Gastroesophageal sphincter (tissue), 4 donors: ENCODE data around the gene LRRC49. TPM values are rescaled to one million over a fixed set of nuclear protein-coding genes. Genes with fewer than 3 reads are reported as not detected.
A peak's percentile ranks its signal among the peaks of the same experiment; 100 is the strongest.
"Not testable (repeated sequence)": the region's sequence is repeated elsewhere in the genome, so short reads cannot be mapped to it uniquely, and the experiment has no call there.

Experiments
- ATAC-seq: fragments of 150-250 bp; one replicate; pipeline ENCODE4 v1.9.1; 2016; ENCODE audit warnings: mild to moderate bottlenecking, moderate library complexity
- H3K27ac ChIP-seq, 4 donors: fragments of 200-600 bp; sonication (generic) in 3 of 4; 1 replicate in 3 of 4; 2 replicates in 1 of 4; pipeline ENCODE4 v1.5.1; 2016 to 2019
- H3K27me3 ChIP-seq: fragments of 200-600 bp; sonication (generic); one replicate; pipeline ENCODE4 v1.5.1; 2019
- H3K36me3 ChIP-seq, 2 donors: fragments of 200-600 bp; sonication (generic); one replicate each; pipeline ENCODE4 v1.5.1; 2019; ENCODE audit warnings: control low read depth in 1 of 2
- H3K4me1 ChIP-seq, 3 donors: fragments of 200-600 bp; sonication (generic); 1 replicate in 2 of 3; 2 replicates in 1 of 3; pipeline ENCODE4 v1.5.1; 2016 to 2019; ENCODE audit warnings: control low read depth in 2 of 3
- H3K4me3 ChIP-seq, 2 donors: fragments of 200-600 bp; sonication (generic); one replicate each; pipeline ENCODE4 v1.5.1; 2019; ENCODE audit warnings: mild to moderate bottlenecking in 1 of 2, moderate library complexity in 1 of 2
- H3K9me3 ChIP-seq, 3 donors: fragments of 200-600 bp; sonication (generic); one replicate each; pipeline ENCODE4 v1.5.1; 2017 to 2019; ENCODE audit warnings: control low read depth in 2 of 3
- EP300 ChIP-seq: sonication (generic); formaldehyde crosslinking; IDR thresholded peaks from one replicate; pipeline ENCODE4 v1.6.1; 2017; ENCODE audit warnings: antibody characterized with exemption, mild to moderate bottlenecking
- POLR2A ChIP-seq, 2 donors: fragments of 450-650 bp; IDR thresholded peaks; one replicate each; pipeline ENCODE4 v1.6.1; 2017; ENCODE audit warnings: antibody characterized with exemption in 2 of 2, mild to moderate bottlenecking in 2 of 2, moderate library complexity in 1 of 2
- POLR2AphosphoS5 ChIP-seq: sonication (generic); formaldehyde crosslinking; IDR thresholded peaks from one replicate; pipeline ENCODE4 v1.6.1; 2017; ENCODE audit warnings: antibody characterized with exemption
- WGBS, 2 donors: methylation state at CpG; one replicate each; pipeline ENCODE4 v1.1.5; 2018; ENCODE audit warnings: low coverage in 1 of 2; 5-methylcytosine and 5-hydroxymethylcytosine counted together
- total RNA-seq, 4 donors: library from RNA; depleted of rRNA; stranded (reverse); fragments of >200 nt; gene quantifications; one replicate each; pipeline ENCODE4 v1.1.0, GENCODE V29; 2016
- TF ChIP-seq, protein P1 (sequence below), 4 experiments: fragments of 200-600 bp in 2 of 4; fragments of 450-650 bp in 2 of 4; sonication (generic) in 1 of 4; IDR thresholded peaks; one replicate each; pipeline ENCODE4 v1.5.1; 2017 to 2019; ENCODE audit warnings: antibody characterized with exemption in 4 of 4, mild to moderate bottlenecking in 2 of 4, moderate library complexity in 2 of 4

The LRRC49 gene
- total RNA-seq, 4 donors from 2014 or later: 5.8 to 14.5 (median 9.2) TPM

DNA sequence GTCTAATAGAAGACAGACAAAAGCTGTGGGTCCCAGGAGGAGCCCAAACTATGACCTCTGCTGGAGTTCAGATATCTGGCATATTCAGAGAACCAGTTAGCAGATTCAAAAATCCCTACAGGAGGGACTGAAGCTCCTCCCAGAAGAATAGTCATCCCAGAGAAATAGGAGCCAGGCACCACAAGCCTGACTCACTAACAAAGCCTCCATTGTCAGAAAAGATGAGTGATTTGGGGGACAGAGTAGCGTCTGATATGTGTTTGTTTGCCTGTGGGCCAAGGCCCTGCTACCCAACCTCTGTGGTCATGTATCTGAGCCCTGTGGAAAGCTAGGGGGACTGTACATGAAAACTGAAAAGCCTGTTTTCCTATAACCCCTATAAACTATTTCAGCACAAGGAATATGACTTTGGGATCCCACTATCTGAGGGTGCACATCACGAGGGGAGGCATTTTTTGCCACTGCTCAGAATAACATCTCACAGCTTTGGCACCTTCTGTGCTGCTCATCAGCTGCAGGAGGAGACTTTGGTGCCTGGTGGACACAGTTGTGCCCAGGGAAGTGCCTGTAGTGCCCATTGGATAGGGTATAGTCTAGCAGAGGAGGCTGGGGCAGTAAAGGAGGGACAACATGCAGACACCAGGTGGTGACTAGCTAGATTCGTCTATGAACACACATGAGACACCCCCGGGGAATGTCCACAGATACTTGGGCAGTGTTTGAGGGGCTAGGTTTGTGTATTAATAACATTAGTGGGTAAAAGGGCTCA is 29.0 kb upstream of the LRRC49 start:
- 20% methylated on average over 1 to 3 of the region's 4 CpGs for WGBS, 2 donors
- peak; percentile 29 for ATAC-seq

DNA sequence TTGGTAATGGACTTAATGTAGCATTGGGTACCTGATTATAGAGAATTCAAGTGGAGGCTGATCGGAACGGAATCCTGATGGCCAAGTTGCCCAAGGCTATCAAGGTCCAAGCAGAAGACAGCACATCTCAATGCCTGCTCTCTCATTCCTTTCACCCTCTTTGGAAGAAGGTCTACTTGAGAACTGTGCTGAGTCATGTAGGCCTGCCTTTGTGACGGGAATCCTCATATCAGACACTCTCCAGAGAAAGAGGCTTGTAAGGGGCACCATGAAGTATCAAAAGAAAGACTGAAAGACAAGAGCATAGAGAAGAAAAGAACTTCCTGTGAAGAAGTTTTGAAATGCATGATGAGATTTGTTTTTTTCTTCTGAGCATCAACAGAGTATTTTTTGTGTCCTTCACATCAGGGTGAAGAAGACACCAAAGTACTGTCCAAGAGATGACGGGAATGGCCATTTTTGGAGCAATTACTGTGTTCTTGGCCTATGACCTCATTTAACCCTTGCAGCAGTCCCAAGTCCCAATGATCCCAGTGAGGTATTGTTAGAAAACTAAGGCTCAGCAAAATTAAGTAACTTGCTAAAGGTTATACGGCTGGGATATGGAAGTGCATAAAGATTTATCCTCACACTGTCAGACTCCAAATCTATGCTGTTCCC is 25.5 kb upstream of the LRRC49 start:
- peaks cover 0 to 36% (median 18%) of the 10 kb centered on the region in 3 donors for H3K4me1 ChIP-seq
- WGBS, 2 donors: 82 to 83% methylated on average over 2 to 5 of the region's 5 CpGs
- H3K27me3 ChIP-seq: no peaks in the 10 kb centered on the region
- peak overlapping the region in 3 of 4 donors; percentile 54 to 66 (median 55) for H3K27ac ChIP-seq
- H3K9me3 ChIP-seq: no peaks in the 10 kb centered on the region
- no peak for TF ChIP-seq POLR2AphosphoS5
- no peak for TF ChIP-seq POLR2A (IDR thresholded peaks at IDR 0.05)
- no peak for TF ChIP-seq EP300
- TF ChIP-seq, protein P1, sequence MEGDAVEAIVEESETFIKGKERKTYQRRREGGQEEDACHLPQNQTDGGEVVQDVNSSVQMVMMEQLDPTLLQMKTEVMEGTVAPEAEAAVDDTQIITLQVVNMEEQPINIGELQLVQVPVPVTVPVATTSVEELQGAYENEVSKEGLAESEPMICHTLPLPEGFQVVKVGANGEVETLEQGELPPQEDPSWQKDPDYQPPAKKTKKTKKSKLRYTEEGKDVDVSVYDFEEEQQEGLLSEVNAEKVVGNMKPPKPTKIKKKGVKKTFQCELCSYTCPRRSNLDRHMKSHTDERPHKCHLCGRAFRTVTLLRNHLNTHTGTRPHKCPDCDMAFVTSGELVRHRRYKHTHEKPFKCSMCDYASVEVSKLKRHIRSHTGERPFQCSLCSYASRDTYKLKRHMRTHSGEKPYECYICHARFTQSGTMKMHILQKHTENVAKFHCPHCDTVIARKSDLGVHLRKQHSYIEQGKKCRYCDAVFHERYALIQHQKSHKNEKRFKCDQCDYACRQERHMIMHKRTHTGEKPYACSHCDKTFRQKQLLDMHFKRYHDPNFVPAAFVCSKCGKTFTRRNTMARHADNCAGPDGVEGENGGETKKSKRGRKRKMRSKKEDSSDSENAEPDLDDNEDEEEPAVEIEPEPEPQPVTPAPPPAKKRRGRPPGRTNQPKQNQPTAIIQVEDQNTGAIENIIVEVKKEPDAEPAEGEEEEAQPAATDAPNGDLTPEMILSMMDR (IDR thresholded peaks at IDR 0.05): no peak
- H3K4me3 ChIP-seq: no peak overlapping the region
- H3K36me3 ChIP-seq: no peaks in the 10 kb centered on the region
- peak; percentile 26 for ATAC-seq

More for the DNA sequence above, 29.0 kb upstream of the LRRC49 start:
- Histone ChIP-seq H3K4me1 (peaks cover 0 to 20% (median 11%) of the 10 kb centered on the region in 3 donors), H3K36me3 (no peaks in the 10 kb centered on the region), H3K27ac (peak overlapping the region in 3 of 4 donors; percentile 4 to 46 (median 9)), H3K9me3 (no peaks in the 10 kb centered on the region), H3K4me3 (no peak overlapping the region), H3K27me3 (no peaks in the 10 kb centered on the region)
- TF ChIP-seq POLR2A (IDR thresholded peaks at IDR 0.05): no peak
- TF ChIP-seq POLR2AphosphoS5: no peak
- no peak for TF ChIP-seq EP300
- TF ChIP-seq, protein P1 (IDR thresholded peaks at IDR 0.05): no peak

DNA sequence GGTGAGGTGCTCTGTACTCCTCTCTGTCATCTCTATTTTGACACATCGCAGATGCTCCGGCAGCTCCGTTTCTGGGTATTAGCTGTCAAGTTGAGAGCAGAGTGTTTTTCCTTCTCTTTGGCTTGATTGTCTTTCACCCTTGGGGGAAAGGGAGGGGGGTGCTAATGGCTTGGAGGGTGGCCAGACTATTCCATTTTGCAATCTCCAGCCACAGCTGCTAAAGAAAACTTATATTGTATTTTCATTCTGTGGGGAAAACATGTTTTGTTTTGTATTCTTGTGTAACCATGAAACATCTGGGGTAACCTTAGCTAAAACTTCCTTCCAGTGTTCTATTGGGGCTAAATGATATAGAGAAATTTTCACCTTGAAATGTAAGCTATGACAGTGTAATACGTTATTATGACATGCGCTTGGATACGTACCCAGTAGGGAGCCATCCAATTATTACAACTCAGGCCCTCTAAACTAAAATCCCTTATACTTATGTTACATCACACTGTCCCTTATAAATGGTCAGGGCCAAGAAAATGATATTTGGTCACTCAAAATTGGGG is 24.6 kb upstream of the LRRC49 start:
- Histone ChIP-seq H3K36me3 (no peaks in the 10 kb centered on the region), H3K27me3 (no peaks in the 10 kb centered on the region), H3K4me3 (no peak overlapping the region), H3K9me3 (no peaks in the 10 kb centered on the region), H3K4me1 (peaks cover 0 to 36% (median 18%) of the 10 kb centered on the region in 3 donors), H3K27ac (peak overlapping the region; percentile 6 to 66 (median 54))
- 15 to 18% methylated on average over 4 to 6 of the region's 6 CpGs for WGBS, 2 donors
- no peak for TF ChIP-seq EP300
- TF ChIP-seq POLR2AphosphoS5: peak; percentile 71
- ATAC-seq: peak; percentile 77

DNA sequence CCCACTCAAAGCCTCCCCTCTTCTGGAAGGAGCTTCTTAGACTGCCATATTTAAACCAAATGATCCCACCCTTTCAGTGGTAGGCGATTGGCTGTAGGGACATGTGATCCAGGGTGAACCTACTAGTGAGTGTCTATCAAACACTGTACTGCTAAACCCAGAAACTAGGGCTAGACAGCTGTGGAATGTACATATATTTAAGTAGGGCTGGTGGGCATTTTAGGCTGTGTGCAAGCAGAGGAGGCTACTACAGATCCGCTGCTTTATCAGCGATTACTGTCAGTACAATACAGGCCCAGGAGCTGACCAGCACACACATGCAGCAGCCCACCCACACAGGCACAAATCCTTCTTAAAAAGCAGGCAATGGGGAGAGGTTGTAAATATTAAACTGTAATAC is 23.3 kb upstream of the LRRC49 start:
- TF ChIP-seq EP300: no peak
- TF ChIP-seq POLR2AphosphoS5: no peak
- TF ChIP-seq, protein P1 (IDR thresholded peaks at IDR 0.05): no peak
- TF ChIP-seq POLR2A (IDR thresholded peaks at IDR 0.05): no peak
- ATAC-seq: no peak
- peak overlapping the region in 2 of 4 donors; percentile 54 to 66 for H3K27ac ChIP-seq
- H3K9me3 ChIP-seq: no peaks in the 10 kb centered on the region
- H3K36me3 ChIP-seq: no peaks in the 10 kb centered on the region
- peaks cover 0 to 36% (median 18%) of the 10 kb centered on the region in 3 donors for H3K4me1 ChIP-seq
- no peak overlapping the region for H3K4me3 ChIP-seq
- H3K27me3 ChIP-seq: no peaks in the 10 kb centered on the region
- WGBS, 2 donors: 40 to 62% methylated on average over 3 of the region's 3 CpGs

DNA sequence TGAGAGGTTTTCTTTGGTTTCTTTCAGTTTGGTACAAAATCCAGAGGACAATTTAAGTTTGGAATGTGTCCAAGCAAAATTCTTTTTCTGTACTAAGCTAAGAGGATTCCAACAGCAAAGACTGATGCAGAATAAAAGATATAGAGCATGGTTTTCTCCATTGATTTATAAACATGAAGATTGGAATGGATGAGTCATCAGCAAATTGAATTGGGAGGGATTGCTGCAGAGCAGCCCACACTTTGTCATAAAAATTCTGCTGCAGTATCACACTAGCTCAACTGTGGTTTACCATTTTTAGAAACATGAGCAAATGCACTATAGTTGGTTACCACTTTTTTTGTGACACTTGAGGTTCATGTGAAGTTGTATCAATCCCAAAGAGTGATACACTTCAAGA is 22.6 kb upstream of the LRRC49 start:
- ATAC-seq: no peak

DNA sequence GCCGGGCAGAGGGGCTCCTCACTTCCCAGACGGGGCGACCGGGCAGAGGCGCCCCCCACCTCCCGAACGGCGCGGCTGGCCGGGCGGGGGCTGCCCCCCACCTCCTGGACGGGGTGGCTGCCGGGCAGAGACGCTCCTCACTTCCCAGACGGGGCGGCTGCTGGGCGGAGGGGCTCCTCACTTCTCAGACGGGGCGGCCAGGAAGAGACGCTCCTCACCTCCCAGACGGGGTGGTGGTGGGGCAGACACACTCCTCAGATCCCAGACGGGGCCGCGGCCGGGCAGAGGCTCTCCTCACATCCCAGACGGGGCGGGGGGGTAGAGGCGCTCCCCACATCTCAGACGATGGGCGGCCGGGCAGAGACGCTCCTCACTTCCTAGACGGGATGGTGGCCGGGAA is 21.1 kb upstream of the LRRC49 start:
- not testable (repeated sequence) for H3K27me3 ChIP-seq, H3K27ac ChIP-seq, ATAC-seq, H3K9me3 ChIP-seq, H3K36me3 ChIP-seq, H3K4me3 ChIP-seq
- peaks cover 0 to 36% (median 18%) of the 10 kb centered on the region in 3 donors for H3K4me1 ChIP-seq
- no CpG with 5 or more reads among the region's 34 CpGs for WGBS, 2 donors

More for the DNA sequence above, 22.6 kb upstream of the LRRC49 start:
- Histone ChIP-seq H3K36me3 (no peaks in the 10 kb centered on the region), H3K4me1 (peaks cover 0 to 36% (median 18%) of the 10 kb centered on the region in 3 donors), H3K27me3 (no peaks in the 10 kb centered on the region), H3K9me3 (no peaks in the 10 kb centered on the region), H3K27ac (peak overlapping the region in 2 of 4 donors; percentile 54 to 66), H3K4me3 (no peak overlapping the region)
- TF ChIP-seq POLR2AphosphoS5 (no peak), POLR2A (IDR thresholded peaks at IDR 0.05) (no peak)
- TF ChIP-seq, protein P1 (IDR thresholded peaks at IDR 0.05): no peak
